Measurements from ENCODE around the gene KIFC3. TPM values are rescaled to one million over a fixed set of nuclear protein-coding genes. Genes with fewer than 3 reads are reported as not detected.

Gene KIFC3
- total RNA-seq, 1 donor from 2014 or later = 15.4 TPM

DNA sequence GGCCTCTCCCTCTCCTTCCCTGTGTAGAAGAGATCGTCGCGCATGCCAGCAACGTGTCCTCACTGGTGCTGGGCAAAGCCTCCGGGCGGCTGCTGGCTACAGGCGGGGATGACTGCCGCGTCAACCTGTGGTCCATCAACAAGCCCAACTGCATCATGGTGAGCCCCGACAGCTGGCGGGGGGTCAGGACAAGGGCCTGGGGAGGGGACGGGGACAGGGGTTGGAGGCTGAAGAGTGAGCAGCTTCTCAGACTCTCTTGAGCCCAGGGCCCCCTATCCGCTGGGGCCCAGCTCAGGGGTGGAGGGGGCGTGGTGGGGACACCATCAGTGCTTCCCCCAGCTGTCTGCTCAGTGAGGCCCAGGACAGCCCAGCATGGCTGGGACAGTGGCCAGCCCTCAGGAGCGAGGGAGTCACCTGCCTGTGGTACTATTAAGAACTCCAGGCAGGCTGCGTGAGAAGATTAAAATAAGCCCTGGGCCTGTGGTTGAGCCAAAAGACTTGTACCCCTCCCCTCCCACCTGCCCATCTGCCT lies 60.6 kb downstream of the KIFC3 start:
- Mint-ChIP-seq H3K36me3 (ENCODE audit: low read depth, unreplicated experiment) (peaks cover 16% of the 10 kb centered on the region), H3K4me3 (ENCODE audit: unreplicated experiment) (no peak overlapping the region), H3K27me3 (ENCODE audit: unreplicated experiment) (peaks cover 2% of the 10 kb centered on the region), H3K4me1 (ENCODE audit: unreplicated experiment) (peaks cover under 1% of the 10 kb centered on the region), H3K9me3 (ENCODE audit: unreplicated experiment) (no peaks in the 10 kb centered on the region), H3K27ac (ENCODE audit: unreplicated experiment) (no peak overlapping the region)
- DNase-seq (ENCODE audit: low spot score) = no peak
- TF ChIP-seq CTCF (IDR thresholded peaks at IDR 0.05; ENCODE audit: unreplicated experiment) = no peak

DNA sequence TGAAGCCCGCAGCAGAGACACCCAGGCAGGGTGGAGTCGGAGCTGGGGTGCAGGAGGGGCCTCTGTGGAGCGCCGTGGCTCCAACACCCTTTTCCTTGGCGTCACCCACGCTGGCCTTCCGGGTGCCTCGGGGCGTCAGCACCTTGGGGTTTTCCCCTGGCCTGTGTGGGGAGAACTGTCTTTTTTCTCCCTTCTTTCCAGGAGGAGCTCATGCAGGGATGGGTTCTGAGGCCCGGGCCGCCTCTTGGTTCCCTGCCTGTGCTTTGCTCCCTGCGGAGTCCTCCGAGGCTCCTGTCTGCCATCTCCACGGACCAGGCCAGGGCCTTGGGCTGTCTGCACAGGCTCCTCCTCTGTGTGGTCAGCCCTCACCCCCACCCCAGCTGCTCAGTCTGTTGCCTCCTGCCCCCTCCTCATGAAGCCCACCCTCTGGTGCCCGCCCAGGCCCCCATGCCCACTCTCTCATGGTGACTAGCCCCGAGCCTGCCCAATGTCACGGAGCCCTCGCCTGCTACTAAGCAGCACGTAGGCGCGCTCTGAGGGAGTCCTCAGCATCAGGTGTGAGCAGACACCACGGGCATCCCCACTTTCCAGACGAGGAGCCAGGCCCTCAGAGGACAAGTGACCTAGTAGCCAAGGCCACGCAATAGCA lies 61.7 kb downstream of the KIFC3 start:
- Mint-ChIP-seq H3K9me3 (ENCODE audit: unreplicated experiment) (no peaks in the 10 kb centered on the region), H3K4me3 (ENCODE audit: unreplicated experiment) (no peak overlapping the region), H3K27me3 (ENCODE audit: unreplicated experiment) (peaks cover 7% of the 10 kb centered on the region), H3K27ac (ENCODE audit: unreplicated experiment) (no peak overlapping the region), H3K36me3 (ENCODE audit: low read depth, unreplicated experiment) (peaks cover 13% of the 10 kb centered on the region), H3K4me1 (ENCODE audit: unreplicated experiment) (peaks cover 9% of the 10 kb centered on the region)
- TF ChIP-seq CTCF (IDR thresholded peaks at IDR 0.05; ENCODE audit: unreplicated experiment) = no peak
- DNase-seq (ENCODE audit: low spot score) = no peak

DNA sequence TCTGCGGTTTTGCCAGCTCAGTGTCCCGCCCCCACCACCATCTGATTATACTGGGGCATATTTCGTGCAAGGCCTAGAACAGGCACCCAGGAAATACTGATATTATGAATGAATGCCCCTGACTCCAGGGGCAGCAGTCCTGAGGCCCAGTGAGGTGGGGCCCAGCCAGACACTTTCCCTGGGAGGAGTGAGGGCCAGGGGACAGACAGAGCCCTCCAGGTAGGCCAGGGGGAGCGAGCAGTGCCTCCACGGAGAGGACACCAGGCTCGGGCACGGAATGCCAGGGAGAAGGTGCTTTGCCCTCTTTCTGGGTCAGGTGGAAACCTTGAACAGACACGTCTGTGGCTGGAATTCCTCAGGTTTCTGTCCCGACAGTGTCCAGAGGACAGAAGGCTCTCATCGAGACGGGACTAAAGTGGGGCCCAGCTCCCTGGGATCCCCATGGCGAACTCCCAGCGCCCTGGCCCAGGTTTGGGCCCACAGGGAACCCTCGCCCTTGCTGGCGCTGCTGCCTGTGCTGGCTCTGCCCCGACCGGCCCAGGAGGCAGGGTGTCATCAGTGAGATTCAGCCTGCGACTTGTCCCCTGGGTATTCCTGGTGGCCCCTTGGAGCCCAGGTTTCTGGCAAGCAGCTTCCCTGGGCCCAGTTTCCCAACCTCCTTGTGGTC lies 62.4 kb downstream of the KIFC3 start:
- TF ChIP-seq CTCF (IDR thresholded peaks at IDR 0.05; ENCODE audit: unreplicated experiment) = no peak

GRCh38 chr16:57738844-57739243 lies 63.4 kb downstream of the KIFC3 start:
- H3K36me3 Mint-ChIP-seq (ENCODE audit: low read depth, unreplicated experiment) = peaks cover 8% of the 10 kb centered on the region
- no peak overlapping the region for H3K4me3 Mint-ChIP-seq (ENCODE audit: unreplicated experiment)
- no peak for TF ChIP-seq CTCF (IDR thresholded peaks at IDR 0.05; ENCODE audit: unreplicated experiment)
- no peak overlapping the region for H3K27ac Mint-ChIP-seq (ENCODE audit: unreplicated experiment)
- peaks cover 15% of the 10 kb centered on the region for H3K4me1 Mint-ChIP-seq (ENCODE audit: unreplicated experiment)
- peaks cover 14% of the 10 kb centered on the region for H3K27me3 Mint-ChIP-seq (ENCODE audit: unreplicated experiment)
- DNase-seq (ENCODE audit: low spot score) = no peak
- H3K9me3 Mint-ChIP-seq (ENCODE audit: unreplicated experiment) = no peaks in the 10 kb centered on the region

More for the DNA sequence above, 62.4 kb downstream of the KIFC3 start:
- Mint-ChIP-seq H3K27me3 (ENCODE audit: unreplicated experiment) (peaks cover 14% of the 10 kb centered on the region), H3K27ac (ENCODE audit: unreplicated experiment) (no peak overlapping the region), H3K4me1 (ENCODE audit: unreplicated experiment) (peaks cover 15% of the 10 kb centered on the region), H3K36me3 (ENCODE audit: low read depth, unreplicated experiment) (peaks cover 13% of the 10 kb centered on the region), H3K9me3 (ENCODE audit: unreplicated experiment) (no peaks in the 10 kb centered on the region), H3K4me3 (ENCODE audit: unreplicated experiment) (no peak overlapping the region)
- no peak for DNase-seq (ENCODE audit: low spot score)

Measured in endothelial cell (in vitro differentiated cells).